Thyroid gland (tissue), 4 donors: ENCODE measurements around the gene FGD6. TPM values are rescaled to one million over a fixed set of nuclear protein-coding genes. Genes with fewer than 3 reads are reported as not detected.
A peak's percentile ranks its signal among the peaks of the same experiment; 100 is the strongest.

Source experiments
- DNase-seq, 2 donors: peaks; one replicate each; pipeline ENCODE4 v3.0.0-alpha.2; 2019
- H3K27ac ChIP-seq, 3 donors: fragments of 200-600 bp; sonication (generic); 1 replicate in 2 of 3; 2 replicates in 1 of 3; pipeline ENCODE4 v1.5.1; 2016 to 2019; ENCODE audit warnings: mild to moderate bottlenecking in 1 of 3, moderate library complexity in 1 of 3
- H3K27me3 ChIP-seq: fragments of 200-600 bp; sonication (generic); one replicate; pipeline ENCODE4 v1.5.1; 2019
- H3K36me3 ChIP-seq, 2 donors: fragments of 200-600 bp; sonication (generic); one replicate each; pipeline ENCODE4 v1.5.1; 2016 to 2019
- H3K4me1 ChIP-seq, 2 donors: fragments of 200-600 bp; sonication (generic); one replicate each; pipeline ENCODE4 v1.5.1; 2017 to 2019
- H3K4me3 ChIP-seq, 3 donors: fragments of 200-600 bp; sonication (generic); replicated peaks in 1 of 3; 1 replicate in 2 of 3; 2 replicates in 1 of 3; pipeline ENCODE4 v1.5.1; 2016; ENCODE audit warnings: mild to moderate bottlenecking in 1 of 3
- H3K9me3 ChIP-seq: fragments of 200-600 bp; sonication (generic); one replicate; pipeline ENCODE4 v1.5.1; 2017
- POLR2A ChIP-seq, 2 donors: fragments of 450-650 bp; IDR thresholded peaks; one replicate each; pipeline ENCODE4 v1.6.1; 2017; ENCODE audit warnings: antibody characterized with exemption in 2 of 2, mild to moderate bottlenecking in 2 of 2, moderate library complexity in 1 of 2
- WGBS, 2 donors: methylation state at CpG; one replicate each; pipeline ENCODE4 v1.1.5; 2017; 5-methylcytosine and 5-hydroxymethylcytosine counted together
- intact Hi-C: fragments of 100-400 bp; cut with DNase I; formaldehyde crosslinking; loops from one replicate; pipeline ENCODE4 v1.15.1; 2023
- total RNA-seq, 4 donors: library from RNA; depleted of rRNA; stranded (reverse); fragments of >200 nt; gene quantifications; one replicate each; pipeline ENCODE4 v1.2.3, GENCODE V29; 2016
- TF ChIP-seq, protein P1 (sequence below), 6 experiments: fragments of 200-600 bp in 3 of 6; fragments of 450-650 bp in 3 of 6; sonication (generic) in 3 of 6; IDR thresholded peaks; one replicate each; pipeline ENCODE4 v1.5.1; 2016 to 2019; ENCODE audit warnings: antibody characterized with exemption in 6 of 6, mild to moderate bottlenecking in 2 of 6, inconsistent platforms in 1 of 6, moderate library complexity in 1 of 6

FGD6 gene
- total RNA-seq, 4 donors from 2014 or later = 27.1 to 33.7 (median 30.8) TPM

DNA sequence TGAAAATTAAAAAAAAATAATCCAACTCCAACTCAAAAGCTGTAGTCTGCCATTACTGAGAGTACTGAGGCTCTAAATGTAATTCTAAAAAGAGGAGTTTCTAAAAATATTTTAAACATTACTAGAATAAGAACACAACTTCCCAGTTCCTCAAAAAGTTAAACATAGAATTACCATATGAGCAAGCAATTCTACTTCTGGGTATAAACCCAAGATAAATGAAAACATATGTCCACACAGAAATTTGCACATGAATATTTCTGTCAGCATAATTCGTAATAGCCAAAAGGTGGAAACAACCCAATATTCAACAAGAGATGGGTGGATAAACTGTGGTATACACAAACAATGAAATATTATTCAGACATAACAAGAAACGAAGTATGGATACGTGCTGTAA is 128.9 kb downstream of the FGD6 start:
- Histone ChIP-seq H3K4me1 (peaks cover 5 to 7% of the 10 kb centered on the region in 2 donors), H3K36me3 (peaks cover 3 to 12% of the 10 kb centered on the region in 2 donors), H3K4me3 (no peak overlapping the region), H3K27me3 (no peaks in the 10 kb centered on the region), H3K27ac (no peak overlapping the region), H3K9me3 (no peaks in the 10 kb centered on the region)
- 84 to 88% methylated on average over 3 of the region's 3 CpGs for WGBS, 2 donors
- intact Hi-C loops = no loop called here
- no peak for TF ChIP-seq POLR2A (IDR thresholded peaks at IDR 0.05)
- TF ChIP-seq, protein P1, sequence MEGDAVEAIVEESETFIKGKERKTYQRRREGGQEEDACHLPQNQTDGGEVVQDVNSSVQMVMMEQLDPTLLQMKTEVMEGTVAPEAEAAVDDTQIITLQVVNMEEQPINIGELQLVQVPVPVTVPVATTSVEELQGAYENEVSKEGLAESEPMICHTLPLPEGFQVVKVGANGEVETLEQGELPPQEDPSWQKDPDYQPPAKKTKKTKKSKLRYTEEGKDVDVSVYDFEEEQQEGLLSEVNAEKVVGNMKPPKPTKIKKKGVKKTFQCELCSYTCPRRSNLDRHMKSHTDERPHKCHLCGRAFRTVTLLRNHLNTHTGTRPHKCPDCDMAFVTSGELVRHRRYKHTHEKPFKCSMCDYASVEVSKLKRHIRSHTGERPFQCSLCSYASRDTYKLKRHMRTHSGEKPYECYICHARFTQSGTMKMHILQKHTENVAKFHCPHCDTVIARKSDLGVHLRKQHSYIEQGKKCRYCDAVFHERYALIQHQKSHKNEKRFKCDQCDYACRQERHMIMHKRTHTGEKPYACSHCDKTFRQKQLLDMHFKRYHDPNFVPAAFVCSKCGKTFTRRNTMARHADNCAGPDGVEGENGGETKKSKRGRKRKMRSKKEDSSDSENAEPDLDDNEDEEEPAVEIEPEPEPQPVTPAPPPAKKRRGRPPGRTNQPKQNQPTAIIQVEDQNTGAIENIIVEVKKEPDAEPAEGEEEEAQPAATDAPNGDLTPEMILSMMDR (IDR thresholded peaks at IDR 0.05) = no peak
- no peak for DNase-seq

- peaks cover 0 to 6% of the 10 kb centered on the region in 2 donors for H3K36me3 ChIP-seq
- no peaks in the 10 kb centered on the region for H3K9me3 ChIP-seq
- no peak for TF ChIP-seq POLR2A (IDR thresholded peaks at IDR 0.05)
- TF ChIP-seq, protein P1 (IDR thresholded peaks at IDR 0.05) = no peak
- H3K4me1 ChIP-seq = peaks cover 5 to 8% of the 10 kb centered on the region in 2 donors
- DNase-seq = no peak
- intact Hi-C loops = no loop called here
- no peaks in the 10 kb centered on the region for H3K27me3 ChIP-seq
- H3K4me3 ChIP-seq = no peak overlapping the region
- H3K27ac ChIP-seq = no peak overlapping the region
Observed at GRCh38 chr12:95085612-95086011, 131.7 kb downstream of the FGD6 start.

- DNase-seq = no peak
- no peak for TF ChIP-seq POLR2A (IDR thresholded peaks at IDR 0.05)
- TF ChIP-seq, protein P1 (IDR thresholded peaks at IDR 0.05) = no peak
- H3K4me1 ChIP-seq = peaks cover 5 to 8% of the 10 kb centered on the region in 2 donors
- no peaks in the 10 kb centered on the region for H3K27me3 ChIP-seq
- no peaks in the 10 kb centered on the region for H3K9me3 ChIP-seq
- 46 to 47% methylated on average over 4 of the region's 4 CpGs for WGBS, 2 donors
- H3K27ac ChIP-seq = peak overlapping the region in 1 of 3 donors; percentile 32
- H3K36me3 ChIP-seq = no peaks in the 10 kb centered on the region
- H3K4me3 ChIP-seq = no peak overlapping the region
- intact Hi-C loops = no loop called here
Observed at GRCh38 chr12:95083938-95084337, 133.3 kb downstream of the FGD6 start.

GRCh38 chr12:95083471-95083870 is 133.8 kb downstream of the FGD6 start:
- intact Hi-C loops = no loop called here
- no peaks in the 10 kb centered on the region for H3K36me3 ChIP-seq
- no peaks in the 10 kb centered on the region for H3K27me3 ChIP-seq
- no peaks in the 10 kb centered on the region for H3K9me3 ChIP-seq
- peak overlapping the region in 1 of 3 donors; percentile 32 for H3K27ac ChIP-seq
- no peak for DNase-seq
- TF ChIP-seq, protein P1 (IDR thresholded peaks at IDR 0.05) = no peak
- TF ChIP-seq POLR2A (IDR thresholded peaks at IDR 0.05) = no peak
- peaks cover 5 to 8% of the 10 kb centered on the region in 2 donors for H3K4me1 ChIP-seq
- no peak overlapping the region for H3K4me3 ChIP-seq

DNA sequence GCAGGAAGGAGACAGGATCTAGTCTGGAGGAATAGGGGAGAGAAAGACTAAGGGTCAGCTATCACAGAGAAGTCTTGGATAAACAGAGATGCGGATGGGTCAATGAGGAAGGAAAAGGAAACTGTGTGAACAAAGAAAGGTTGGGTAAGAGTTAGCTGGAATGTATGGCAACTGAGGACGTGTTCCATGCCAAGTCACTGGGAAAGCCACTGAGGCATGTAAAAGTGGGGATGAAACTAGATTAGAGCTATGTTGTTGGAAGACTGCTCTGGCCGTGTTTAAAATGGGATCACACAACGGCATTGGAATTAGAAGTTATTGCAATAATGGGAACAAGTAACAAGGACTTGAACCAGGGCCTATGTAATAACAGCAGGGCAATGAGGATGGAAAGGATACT is 139.9 kb downstream of the FGD6 start:
- no peak for TF ChIP-seq POLR2A (IDR thresholded peaks at IDR 0.05)
- TF ChIP-seq, protein P1 (IDR thresholded peaks at IDR 0.05) = no peak
- 41 to 44% methylated on average over 4 of the region's 4 CpGs for WGBS, 2 donors
- intact Hi-C loops = no loop called here
- Histone ChIP-seq H3K4me3 (no peak overlapping the region), H3K4me1 (peaks cover 2 to 10% of the 10 kb centered on the region in 2 donors), H3K9me3 (no peaks in the 10 kb centered on the region), H3K27ac (peak overlapping the region; percentile 5 to 70 (median 33)), H3K36me3 (no peaks in the 10 kb centered on the region), H3K27me3 (no peaks in the 10 kb centered on the region)
- DNase-seq = peak; percentile 14 to 50
